H9 (cell line): Measurements from ENCODE around the gene NOG. TPM values are rescaled to one million over a fixed set of nuclear protein-coding genes. Genes with fewer than 3 reads are reported as not detected.

ENCODE experiments used
- DNase-seq: peaks from one replicate; pipeline ENCODE4 v3.0.0-alpha.2; 2017
- H2AFZ ChIP-seq: one replicate; pipeline ENCODE4 v1.6.1; 2013; ENCODE audit warnings: mild to moderate bottlenecking, low read length, control low read depth, moderate library complexity
- H2AK5ac ChIP-seq: 2 replicates; pipeline ENCODE4 v1.6.1; 2013; ENCODE audit warnings: low read length, control low read depth, mixed read lengths; ENCODE audit not compliant: insufficient read length
- H2BK120ac ChIP-seq: one replicate; pipeline ENCODE4 v1.6.1; 2013; ENCODE audit warnings: low read depth, mild to moderate bottlenecking, low read length, control low read depth, inconsistent platforms; ENCODE audit not compliant: poor library complexity, severe bottlenecking
- H2BK12ac ChIP-seq: 2 replicates; pipeline ENCODE4 v1.6.1; 2013; ENCODE audit warnings: low read length, control low read depth, mixed read lengths, low read depth; ENCODE audit not compliant: insufficient read length
- H2BK15ac ChIP-seq: 2 replicates; pipeline ENCODE4 v1.6.1; 2013; ENCODE audit warnings: low read depth, low read length, control low read depth
- H2BK20ac ChIP-seq: one replicate; pipeline ENCODE4 v1.6.1; 2013; ENCODE audit warnings: low read depth, mild to moderate bottlenecking, low read length, control low read depth, inconsistent platforms; ENCODE audit not compliant: poor library complexity, severe bottlenecking
- H2BK5ac ChIP-seq: 2 replicates; pipeline ENCODE4 v1.6.1; 2013; ENCODE audit warnings: low read length, control low read depth, mixed read lengths; ENCODE audit not compliant: insufficient read length
- H3K14ac ChIP-seq: 2 replicates; pipeline ENCODE4 v1.6.1; 2013; ENCODE audit warnings: low read length, control low read depth; ENCODE audit not compliant: insufficient read depth
- H3K18ac ChIP-seq: 2 replicates; pipeline ENCODE4 v1.6.1; 2013; ENCODE audit warnings: low read depth, mild to moderate bottlenecking, mixed read lengths, low read length, control low read depth; ENCODE audit not compliant: insufficient read length
- H3K23ac ChIP-seq: 2 replicates; pipeline ENCODE4 v1.6.1; 2013; ENCODE audit warnings: low read length, control low read depth, mixed read lengths, low read depth; ENCODE audit not compliant: insufficient read length
- H3K23me2 ChIP-seq: 2 replicates; pipeline ENCODE4 v1.6.1; 2013; ENCODE audit warnings: low read depth, mild to moderate bottlenecking, mixed read lengths, low read length, control low read depth; ENCODE audit not compliant: insufficient read length, poor library complexity, severe bottlenecking
- H3K27ac ChIP-seq: 2 replicates; pipeline ENCODE4 v1.5.1; 2013; ENCODE audit warnings: low read length, control low read depth, mixed read lengths, low read depth; ENCODE audit not compliant: insufficient read length
- H3K27me3 ChIP-seq: 2 replicates; pipeline ENCODE4 v1.6.1; 2013; ENCODE audit warnings: low read length, control low read depth, inconsistent platforms; ENCODE audit not compliant: insufficient read depth
- H3K4ac ChIP-seq: 2 replicates; pipeline ENCODE4 v1.6.1; 2013; ENCODE audit warnings: low read depth, mild to moderate bottlenecking, control low read depth, inconsistent platforms, low read length, moderate library complexity
- H3K4me1 ChIP-seq: 2 replicates; pipeline ENCODE4 v1.6.1; 2013; ENCODE audit warnings: low read length, control low read depth, inconsistent platforms; ENCODE audit not compliant: insufficient read depth
- H3K4me2 ChIP-seq: 2 replicates; pipeline ENCODE4 v1.6.1; 2013; ENCODE audit warnings: low read length, control low read depth, mixed read lengths; ENCODE audit not compliant: insufficient read length, insufficient read depth
- H3K56ac ChIP-seq: 2 replicates; pipeline ENCODE4 v1.6.1; 2013; ENCODE audit warnings: low read depth, mild to moderate bottlenecking, mixed read lengths, low read length, control low read depth; ENCODE audit not compliant: insufficient read length
- H3K79me1 ChIP-seq: 2 replicates; pipeline ENCODE4 v1.6.1; 2013; ENCODE audit warnings: low read depth, mild to moderate bottlenecking, moderate library complexity, low read length, control low read depth, inconsistent platforms; ENCODE audit not compliant: insufficient read depth, poor library complexity, severe bottlenecking
- H3K79me2 ChIP-seq: 2 replicates; pipeline ENCODE4 v1.6.1; 2013; ENCODE audit warnings: low read length, control low read depth, inconsistent platforms; ENCODE audit not compliant: insufficient read depth
- H3K9ac ChIP-seq: 2 replicates; pipeline ENCODE4 v1.6.1; 2013; ENCODE audit warnings: low read length, control low read depth, mixed read lengths; ENCODE audit not compliant: insufficient read length; ENCODE audit errors: extremely low read depth
- H3K9me3 ChIP-seq: one replicate; pipeline ENCODE4 v1.6.1; 2013; ENCODE audit warnings: low read depth, low read length, inconsistent platforms; ENCODE audit not compliant: control insufficient read depth
- H3T11ph ChIP-seq: one replicate; pipeline ENCODE4 v1.6.1; 2013; ENCODE audit warnings: mild to moderate bottlenecking, low read length, control low read depth, inconsistent platforms
- H4K20me1 ChIP-seq: one replicate; pipeline ENCODE4 v1.6.1; 2013; ENCODE audit not compliant: control insufficient read depth, insufficient read length, insufficient read depth
- H4K5ac ChIP-seq: 2 replicates; pipeline ENCODE4 v1.6.1; 2013; ENCODE audit warnings: low read depth, mild to moderate bottlenecking, mixed read lengths, low read length, control low read depth; ENCODE audit not compliant: insufficient read length
- H4K8ac ChIP-seq: replicated peaks from 2 replicates; pipeline ENCODE4 v1.6.1; 2013; ENCODE audit warnings: low read length, control low read depth, mixed read lengths, low read depth; ENCODE audit not compliant: insufficient read length
- H4K91ac ChIP-seq: 2 replicates; pipeline ENCODE4 v1.6.1; 2013; ENCODE audit warnings: low read depth, mild to moderate bottlenecking, moderate library complexity, mixed read lengths, low read length, control low read depth; ENCODE audit not compliant: insufficient read length
- H3K27ac Mint-ChIP-seq, 3 experiments: 2 replicates in 2 of 3; 3 replicates in 1 of 3; pipeline ENCODE4 v1.8.0; 2020 to 2021; ENCODE audit warnings: mixed read lengths in 3 of 3, mild to moderate bottlenecking in 1 of 3, moderate library complexity in 1 of 3
- H3K27me3 Mint-ChIP-seq: 2 replicates; pipeline ENCODE4 v1.8.0; 2021; ENCODE audit warnings: low read depth, mild to moderate bottlenecking, moderate library complexity, mixed read lengths
- H3K36me3 Mint-ChIP-seq, 3 experiments: 2 replicates in 2 of 3; 3 replicates in 1 of 3; pipeline ENCODE4 v1.8.0; 2020 to 2021; ENCODE audit warnings: low read depth in 3 of 3, mixed read lengths in 3 of 3; ENCODE audit not compliant: insufficient read depth in 1 of 3
- H3K4me1 Mint-ChIP-seq, 2 experiments: 2 replicates each; pipeline ENCODE4 v1.8.0; 2020; ENCODE audit warnings: mixed read lengths in 2 of 2
- H3K4me3 Mint-ChIP-seq, 2 experiments: 2 replicates in 1 of 2; 3 replicates in 1 of 2; pipeline ENCODE4 v1.8.0; 2020 to 2021; ENCODE audit warnings: mild to moderate bottlenecking in 2 of 2, mixed read lengths in 2 of 2, moderate library complexity in 1 of 2
- H3K9me3 Mint-ChIP-seq, 2 experiments: 2 replicates in 1 of 2; 3 replicates in 1 of 2; pipeline ENCODE4 v1.8.0; 2020; ENCODE audit warnings: mild to moderate bottlenecking in 2 of 2, mixed read lengths in 2 of 2, moderate library complexity in 1 of 2
- WGBS: extraction: QIAGEN DNeasy Blood & Tissue Kit; methylation state at CpG from one replicate; pipeline ENCODE4 v1.1.7; 2013; ENCODE audit warnings: missing lambda C conversion rate, low lambda C conversion rate, mixed read lengths; ENCODE audit not compliant: insufficient read length; ENCODE audit errors: extremely low coverage; 5-methylcytosine and 5-hydroxymethylcytosine counted together
- total RNA-seq: library from RNA; stranded (reverse); gene quantifications from 2 replicates; pipeline ENCODE4 v1.2.1, GENCODE V29; 2021
- TF ChIP-seq, protein P1 (sequence below): fragments of 200-600 bp; sonication (generic); conservative IDR thresholded peaks from 3 replicates; pipeline ENCODE4 v1.8.0; 2021; ENCODE audit warnings: antibody characterized with exemption, mild to moderate bottlenecking

The NOG gene
- total RNA-seq, 1 experiment from 2014 or later = not detected

DNA sequence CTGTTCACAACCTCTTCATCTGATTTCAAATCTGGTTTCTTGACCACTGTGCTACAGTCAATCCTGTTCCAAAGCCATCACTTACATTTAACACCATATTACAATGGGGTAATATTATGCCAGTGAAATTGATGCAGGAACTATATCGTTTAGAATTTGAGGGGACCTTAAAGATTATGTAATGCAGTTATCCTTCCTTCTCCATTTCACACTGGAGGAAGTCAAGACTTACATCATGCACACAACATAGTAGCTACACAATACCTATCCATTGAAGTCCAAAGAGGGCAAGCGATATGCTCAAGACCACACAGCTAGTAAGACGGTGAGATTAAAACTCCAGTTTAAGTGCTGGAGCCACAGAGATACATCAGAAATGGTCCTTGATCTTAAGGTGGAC is 16.8 kb downstream of the NOG start:
- Histone ChIP-seq H2BK20ac (no peak overlapping the region), H4K91ac (no peak overlapping the region), H3K79me1 (no peaks in the 10 kb centered on the region), H2AK5ac (no peak overlapping the region), H3K23me2 (no peaks in the 10 kb centered on the region), H2AFZ (no peak overlapping the region), H2BK12ac (no peak overlapping the region), H3K4me1 (no peaks in the 10 kb centered on the region), H3K79me2 (no peaks in the 10 kb centered on the region), H3K14ac (no peak overlapping the region), H3K4me2 (no peak overlapping the region), H4K8ac (no peak overlapping the region), H3K9ac (no peak overlapping the region), H4K5ac (no peak overlapping the region), H4K20me1 (no peaks in the 10 kb centered on the region), H3K18ac (no peak overlapping the region), H2BK120ac (no peak overlapping the region), H3K9me3 (no peaks in the 10 kb centered on the region), H3T11ph (no peak overlapping the region), H3K23ac (no peak overlapping the region), H3K27ac (no peak overlapping the region), H2BK15ac (no peak overlapping the region), H3K56ac (no peak overlapping the region), H2BK5ac (no peak overlapping the region), H3K27me3 (no peaks in the 10 kb centered on the region), H3K4ac (no peak overlapping the region)
- Mint-ChIP-seq H3K27ac (no peak overlapping the region), H3K4me3 (no peak overlapping the region), H3K4me1 (peaks cover 4% of the 10 kb centered on the region in 2 experiments; a peak in 2 of 4 replicates), H3K36me3 (no peaks in the 10 kb centered on the region), H3K27me3 (peaks cover 21% of the 10 kb centered on the region), H3K9me3 (no peaks in the 10 kb centered on the region)
- WGBS = no CpG with 5 or more reads among the region's 3 CpGs
- DNase-seq = no peak
- TF ChIP-seq, protein P1, sequence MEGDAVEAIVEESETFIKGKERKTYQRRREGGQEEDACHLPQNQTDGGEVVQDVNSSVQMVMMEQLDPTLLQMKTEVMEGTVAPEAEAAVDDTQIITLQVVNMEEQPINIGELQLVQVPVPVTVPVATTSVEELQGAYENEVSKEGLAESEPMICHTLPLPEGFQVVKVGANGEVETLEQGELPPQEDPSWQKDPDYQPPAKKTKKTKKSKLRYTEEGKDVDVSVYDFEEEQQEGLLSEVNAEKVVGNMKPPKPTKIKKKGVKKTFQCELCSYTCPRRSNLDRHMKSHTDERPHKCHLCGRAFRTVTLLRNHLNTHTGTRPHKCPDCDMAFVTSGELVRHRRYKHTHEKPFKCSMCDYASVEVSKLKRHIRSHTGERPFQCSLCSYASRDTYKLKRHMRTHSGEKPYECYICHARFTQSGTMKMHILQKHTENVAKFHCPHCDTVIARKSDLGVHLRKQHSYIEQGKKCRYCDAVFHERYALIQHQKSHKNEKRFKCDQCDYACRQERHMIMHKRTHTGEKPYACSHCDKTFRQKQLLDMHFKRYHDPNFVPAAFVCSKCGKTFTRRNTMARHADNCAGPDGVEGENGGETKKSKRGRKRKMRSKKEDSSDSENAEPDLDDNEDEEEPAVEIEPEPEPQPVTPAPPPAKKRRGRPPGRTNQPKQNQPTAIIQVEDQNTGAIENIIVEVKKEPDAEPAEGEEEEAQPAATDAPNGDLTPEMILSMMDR = no peak
